Right lobe of liver (tissue), 6 donors: ENCODE measurements around the gene PTPRN2. TPM values are rescaled to one million over a fixed set of nuclear protein-coding genes. Genes with fewer than 3 reads are reported as not detected.
"Not testable (repeated sequence)": the region's sequence is repeated elsewhere in the genome, so short reads cannot be mapped to it uniquely, and the experiment has no call there.

ENCODE experiments used
- ATAC-seq, 4 donors: fragments of 200-7000 bp; cut with Tn5 transposase; one replicate each; pipeline ENCODE4 v1.9.1; 2020; ENCODE audit warnings: mild to moderate bottlenecking in 4 of 4, moderate library complexity in 4 of 4
- DNase-seq, 3 donors: peaks; one replicate each; pipeline ENCODE4 v3.0.0-alpha.2; 2020
- H3K27ac ChIP-seq, 3 donors: fragments of 200-600 bp; one replicate each; pipeline ENCODE4 v1.8.0; 2022
- H3K27me3 ChIP-seq, 2 donors: fragments of 200-600 bp; one replicate each; pipeline ENCODE4 v1.8.0; 2022
- H3K36me3 ChIP-seq, 4 donors: fragments of 200-600 bp; sonication (generic) in 1 of 4; one replicate each; pipeline versions ENCODE4 v1.5.1 to v1.8.0; 2017 to 2022; ENCODE audit warnings: control low read depth in 1 of 4
- H3K4me1 ChIP-seq, 4 donors: fragments of 200-600 bp; sonication (generic) in 1 of 4; one replicate each; pipeline versions ENCODE4 v1.5.1 to v1.8.0; 2017 to 2022; ENCODE audit warnings: control low read depth in 1 of 4
- H3K4me3 ChIP-seq, 3 donors: fragments of 200-600 bp; one replicate each; pipeline ENCODE4 v1.8.0; 2022
- H3K9me3 ChIP-seq, 4 donors: fragments of 200-600 bp; sonication (generic) in 1 of 4; one replicate each; pipeline versions ENCODE4 v1.5.1 to v1.8.0; 2017 to 2022; ENCODE audit warnings: control low read depth in 1 of 4
- CTCF ChIP-seq, 4 donors: fragments of 200-600 bp in 3 of 4; fragments of 450-650 bp in 1 of 4; IDR thresholded peaks; one replicate each; pipeline versions ENCODE4 v1.5.1 to v1.8.0; 2016 to 2022; ENCODE audit warnings: antibody characterized with exemption in 4 of 4, mild to moderate bottlenecking in 2 of 4
- POLR2A ChIP-seq: fragments of 450-650 bp; IDR thresholded peaks from one replicate; pipeline ENCODE4 v1.6.1; 2017; ENCODE audit warnings: antibody characterized with exemption, mild to moderate bottlenecking
- WGBS: methylation state at CpG from one replicate; pipeline ENCODE4 v1.1.6; 2018; ENCODE audit warnings: low coverage, low lambda C conversion rate; ENCODE audit not compliant: insufficient coverage; ENCODE audit errors: missing lambda C conversion rate; 5-methylcytosine and 5-hydroxymethylcytosine counted together
- intact Hi-C, 2 donors: fragments of 100-400 bp; cut with DNase I; formaldehyde crosslinking; loops; one replicate each; pipeline versions ENCODE4 v1.11.2 to v1.14.1; 2022
- total RNA-seq, 6 experiments: library from RNA; depleted of rRNA in 2 of 6; stranded (reverse); fragments of >200 nt in 2 of 6; fragmentation: NEBNext Ultra II Directional in 3 of 6; extraction: Animal tissue kit (Norgen Biotek cat#: 25700) in 3 of 6; gene quantifications; one replicate each; pipeline versions ENCODE4 v1.1.0 to v1.2.4, GENCODE V29; 2016 to 2023
- donor health status: DM: no; HTN: yes; CAD: no.
- donor health status: DM: no; HTN: no; CAD: no.
- donor health status: DM: no; HTN: no; CAD: no.
- donor health status: DM: no; HTN: yes; CAD: no.
- donor health status: DM: no; HTN: yes; CAD: no.

Gene PTPRN2
- total RNA-seq, 6 experiments from 2014 or later: 0.15 to 0.87 (median 0.67) TPM

- Histone ChIP-seq H3K27me3 (no peaks in the 10 kb centered on the region), H3K36me3 (no peaks in the 10 kb centered on the region), H3K4me1 (no peaks in the 10 kb centered on the region), H3K9me3 (no peaks in the 10 kb centered on the region), H3K27ac (no peak overlapping the region), H3K4me3 (no peak overlapping the region)
- TF ChIP-seq CTCF (IDR thresholded peaks at IDR 0.05) (no peak), POLR2A (no peak)
- intact Hi-C loops: no loop called here
- ATAC-seq: no peak
- peak in 1 of 3 donors; percentile 16 for DNase-seq
- 45% methylated on average over 6 of the region's 10 CpGs for WGBS
Observed at GRCh38 chr7:158050441-158050977, 537.1 kb downstream of the PTPRN2 start.

- Histone ChIP-seq H3K4me1 (no peaks in the 10 kb centered on the region), H3K4me3 (no peak overlapping the region), H3K27ac (no peak overlapping the region), H3K36me3 (no peaks in the 10 kb centered on the region), H3K27me3 (no peaks in the 10 kb centered on the region), H3K9me3 (no peaks in the 10 kb centered on the region)
- DNase-seq (peak in 1 of 3 donors; percentile 28), ATAC-seq (no peak)
- TF ChIP-seq CTCF (IDR thresholded peaks at IDR 0.05): no peak
- TF ChIP-seq POLR2A: no peak
- intact Hi-C loops: no loop called here
- WGBS: 65% methylated on average over 7 of the region's 8 CpGs
Observed at GRCh38 chr7:158049271-158049670, 538.4 kb downstream of the PTPRN2 start.

- WGBS: 50% methylated on average over 1 of the region's 1 CpG
- no peaks in the 10 kb centered on the region for H3K9me3 ChIP-seq
Observed at GRCh38 chr7:158048569-158048968, 539.1 kb downstream of the PTPRN2 start.

GRCh38 chr7:158047391-158048059 lies 540.1 kb downstream of the PTPRN2 start:
- TF ChIP-seq CTCF (IDR thresholded peaks at IDR 0.05) (no peak), POLR2A (no peak)
- 65% methylated on average over 6 of the region's 14 CpGs for WGBS
- peak in 1 of 3 donors; percentile 18 for DNase-seq
- intact Hi-C loops: no loop called here
- no peaks in the 10 kb centered on the region for H3K4me1 ChIP-seq
- H3K4me3 ChIP-seq: no peak overlapping the region
- no peak for ATAC-seq
- H3K9me3 ChIP-seq: no peaks in the 10 kb centered on the region
- H3K36me3 ChIP-seq: no peaks in the 10 kb centered on the region
- H3K27me3 ChIP-seq: no peaks in the 10 kb centered on the region
- H3K27ac ChIP-seq: no peak overlapping the region

More at GRCh38 chr7:158048569-158048968, 539.1 kb downstream of the PTPRN2 start:
- Histone ChIP-seq H3K27ac (no peak overlapping the region), H3K4me1 (no peaks in the 10 kb centered on the region), H3K36me3 (no peaks in the 10 kb centered on the region), H3K4me3 (no peak overlapping the region), H3K27me3 (no peaks in the 10 kb centered on the region)
- TF ChIP-seq POLR2A (no peak), CTCF (IDR thresholded peaks at IDR 0.05) (no peak)
- no peak for DNase-seq
- no peak for ATAC-seq
- intact Hi-C loops: no loop called here

- H3K4me3 ChIP-seq, H3K27me3 ChIP-seq, H3K9me3 ChIP-seq, H3K27ac ChIP-seq, intact Hi-C loops, H3K36me3 ChIP-seq, H3K4me1 ChIP-seq, ATAC-seq: not testable (repeated sequence)
- WGBS: 33% methylated on average over 1 of the region's 12 CpGs
- DNase-seq: peak in 1 of 3 donors; percentile 22
Observed at GRCh38 chr7:158046246-158046645, 541.4 kb downstream of the PTPRN2 start.
